Right cardiac atrium (tissue), 5 donors: ENCODE results near the gene ALPK1. TPM values are rescaled to one million over a fixed set of nuclear protein-coding genes. Genes with fewer than 3 reads are reported as not detected.
A peak's percentile ranks its signal among the peaks of the same experiment; 100 is the strongest.
"Not testable (repeated sequence)": the region's sequence is repeated elsewhere in the genome, so short reads cannot be mapped to it uniquely, and the experiment has no call there.

ENCODE experiments used
- ATAC-seq, 2 donors: fragments of 200-7000 bp; cut with Tn5 transposase; one replicate each; pipeline versions ENCODE4 v1.8.0 to v1.9.1; 2020; ENCODE audit warnings: moderate library complexity in 2 of 2, mild to moderate bottlenecking in 1 of 2
- DNase-seq, 3 donors: peaks; one replicate each; pipeline ENCODE4 v3.0.0-alpha.2; 2020
- H3K27ac ChIP-seq: one replicate; pipeline ENCODE4 v1.5.1; 2013; ENCODE audit warnings: mild to moderate bottlenecking, low read length, control low read depth, moderate library complexity
- H3K27me3 ChIP-seq: one replicate; pipeline ENCODE4 v1.6.1; 2013; ENCODE audit not compliant: control insufficient read depth, insufficient read depth
- H3K4me1 ChIP-seq: one replicate; pipeline ENCODE4 v1.6.1; 2013; ENCODE audit warnings: low read length; ENCODE audit not compliant: control insufficient read depth, insufficient read depth
- H3K4me3 ChIP-seq: one replicate; pipeline ENCODE4 v1.5.1; 2013; ENCODE audit warnings: low read length, control low read depth
- H3K9me3 ChIP-seq: one replicate; pipeline ENCODE4 v1.6.1; 2013; ENCODE audit warnings: low read length; ENCODE audit not compliant: control insufficient read depth
- WGBS: extraction: QIAGEN DNeasy Blood & Tissue Kit; methylation state at CpG from one replicate; pipeline ENCODE4 v1.1.7; 2013; 5-methylcytosine and 5-hydroxymethylcytosine counted together
- intact Hi-C, 4 donors: fragments of 100-400 bp; cut with DNase I; formaldehyde crosslinking; loops; one replicate each; pipeline versions ENCODE4 v1.11.0 to v1.14.0; 2022 to 2023
- polyA plus RNA-seq: library from polyadenylated mRNA; stranded (reverse); fragments of 200-250 nt; gene quantifications from one replicate; pipeline ENCODE4 v1.2.3, GENCODE V29; 2013
- total RNA-seq, 4 donors: library from RNA; stranded (reverse); fragmentation: NEBNext Ultra II Directional; extraction: Animal tissue kit (Norgen Biotek cat#: 25700); gene quantifications; one replicate each; pipeline ENCODE4 v1.2.1, GENCODE V29; 2021
- donor health status: healthy with polysubstance abuse.
- donor health status: DM: no; HTN: yes; CAD: no.
- donor health status: DM: no; HTN: no; CAD: no.
- donor health status: DM: no; HTN: yes; CAD: no; lungs with severe emphysema.
- donor health status: DM: yes; HTN: yes; CAD: no.

ALPK1 gene
- total and polyA plus RNA-seq, 5 donors, result 2.6 to 8.9 (median 7.9) TPM

- intact Hi-C loops, result no loop called here
- Histone ChIP-seq H3K9me3 (no peaks in the 10 kb centered on the region), H3K4me3 (no peak overlapping the region), H3K27me3 (no peaks in the 10 kb centered on the region), H3K4me1 (no peaks in the 10 kb centered on the region), H3K27ac (no peak overlapping the region)
- DNase-seq (no peak), ATAC-seq (no peak)
- WGBS, result 94% methylated on average over 8 of the region's 8 CpGs
Observed at GRCh38 chr4:112287258-112287989, 9.7 kb upstream of the ALPK1 start.

DNA sequence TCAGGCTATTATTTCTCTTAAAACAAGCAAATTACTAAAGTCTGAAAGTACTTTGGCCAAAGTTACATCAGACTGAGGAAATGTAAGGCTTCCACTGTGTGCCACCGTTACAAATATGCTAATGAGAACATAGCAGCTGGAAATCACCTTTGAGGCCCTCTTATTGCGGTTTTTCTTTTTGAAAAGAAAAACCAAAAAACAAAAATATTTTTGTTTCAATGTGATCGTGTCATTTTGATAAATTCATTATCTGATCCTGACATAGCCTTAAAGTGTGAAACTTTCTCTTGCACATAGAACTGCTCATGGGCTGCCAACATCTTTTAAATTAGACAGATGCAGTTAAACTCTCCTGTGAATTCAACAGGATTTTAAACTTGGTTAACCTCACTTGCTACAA lies 8.7 kb upstream of the ALPK1 start:
- WGBS, result 76% methylated on average over 3 of the region's 3 CpGs
- no peak overlapping the region for H3K27ac ChIP-seq
- intact Hi-C loops, result no loop called here

DNA sequence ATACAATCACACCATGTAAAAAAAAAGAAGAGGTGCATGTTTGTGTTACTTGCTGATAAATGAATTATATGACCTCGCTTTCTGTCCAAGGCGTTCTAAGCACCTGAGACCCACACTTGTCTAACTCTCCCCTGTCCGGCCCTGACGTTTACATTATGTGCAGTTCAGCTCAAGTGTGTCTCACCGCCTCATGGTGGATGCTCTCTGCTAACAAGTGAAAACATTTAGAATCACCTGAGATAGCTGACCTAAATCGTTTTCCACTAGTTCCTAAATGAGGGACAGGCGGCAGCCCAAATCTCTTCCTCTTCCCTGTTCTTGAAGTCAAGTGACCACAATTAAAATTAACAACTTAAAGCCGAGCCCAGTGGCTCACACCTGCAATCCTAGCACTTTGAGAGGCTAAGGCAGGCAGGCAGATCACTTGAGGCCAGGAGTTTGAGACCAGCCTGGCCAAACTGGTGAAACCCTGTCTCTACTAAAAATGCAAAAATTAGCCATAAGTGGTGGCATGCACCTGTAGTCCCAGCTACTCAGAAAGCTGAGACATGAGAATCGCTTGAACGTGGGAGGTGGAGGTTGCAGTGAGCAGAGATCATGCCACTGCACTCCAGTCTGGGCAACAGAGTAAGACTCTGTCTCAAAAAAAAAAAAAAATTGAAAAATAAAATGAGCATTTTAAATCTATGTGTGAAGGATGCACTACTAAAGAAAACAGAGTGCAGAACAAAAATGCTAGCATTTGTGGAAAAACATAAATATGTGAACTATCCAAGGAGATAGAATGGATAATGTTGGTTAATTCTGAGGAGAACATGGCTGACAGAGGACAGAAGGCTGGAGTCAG lies 7.5 kb upstream of the ALPK1 start:
- Histone ChIP-seq H3K9me3 (no peaks in the 10 kb centered on the region), H3K4me3 (no peak overlapping the region), H3K27ac (no peak overlapping the region), H3K27me3 (no peaks in the 10 kb centered on the region), H3K4me1 (no peaks in the 10 kb centered on the region)
- intact Hi-C loops, result no loop called here
- WGBS, result 83% methylated on average over 10 of the region's 10 CpGs
- no peak for DNase-seq
- no peak for ATAC-seq

More for the DNA sequence above, 8.7 kb upstream of the ALPK1 start:
- Histone ChIP-seq H3K9me3 (no peaks in the 10 kb centered on the region), H3K27me3 (no peaks in the 10 kb centered on the region), H3K4me3 (no peak overlapping the region), H3K4me1 (no peaks in the 10 kb centered on the region)
- ATAC-seq (no peak), DNase-seq (no peak)

GRCh38 chr4:112290341-112290740 lies 6.8 kb upstream of the ALPK1 start:
- intact Hi-C loops, result no loop called here
- H3K27ac ChIP-seq, result no peak overlapping the region
- DNase-seq (no peak), ATAC-seq (no peak)
- H3K27me3 ChIP-seq, result no peaks in the 10 kb centered on the region
- H3K4me3 ChIP-seq, result no peak overlapping the region
- WGBS, result 82% methylated on average over 3 of the region's 3 CpGs
- H3K9me3 ChIP-seq, result no peaks in the 10 kb centered on the region
- H3K4me1 ChIP-seq, result no peaks in the 10 kb centered on the region

DNA sequence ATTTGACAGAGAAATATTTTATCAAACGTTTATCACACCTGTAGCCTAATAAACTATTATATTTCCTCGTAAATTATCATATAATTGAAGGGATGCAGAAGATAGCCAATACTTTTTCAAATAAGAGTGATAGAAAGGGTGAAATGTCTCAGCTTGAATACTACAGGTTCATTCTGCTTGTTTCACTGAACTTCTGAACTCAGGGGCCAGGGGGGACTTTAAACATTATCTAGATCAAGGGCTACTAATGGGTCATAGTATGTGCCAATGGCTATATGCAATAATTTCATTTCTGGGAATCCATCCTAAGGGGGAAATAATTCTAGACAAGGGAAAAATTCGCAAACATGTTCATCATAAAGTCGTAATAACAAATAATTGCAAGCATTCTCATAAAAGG lies 2.6 kb downstream of the ALPK1 start:
- Histone ChIP-seq H3K4me3 (no peak overlapping the region), H3K27ac (no peak overlapping the region), H3K27me3 (no peaks in the 10 kb centered on the region), H3K4me1 (no peaks in the 10 kb centered on the region), H3K9me3 (no peaks in the 10 kb centered on the region)
- intact Hi-C loops, result no loop called here
- 85% methylated on average over 4 of the region's 4 CpGs for WGBS
- ATAC-seq (no peak), DNase-seq (no peak)

DNA sequence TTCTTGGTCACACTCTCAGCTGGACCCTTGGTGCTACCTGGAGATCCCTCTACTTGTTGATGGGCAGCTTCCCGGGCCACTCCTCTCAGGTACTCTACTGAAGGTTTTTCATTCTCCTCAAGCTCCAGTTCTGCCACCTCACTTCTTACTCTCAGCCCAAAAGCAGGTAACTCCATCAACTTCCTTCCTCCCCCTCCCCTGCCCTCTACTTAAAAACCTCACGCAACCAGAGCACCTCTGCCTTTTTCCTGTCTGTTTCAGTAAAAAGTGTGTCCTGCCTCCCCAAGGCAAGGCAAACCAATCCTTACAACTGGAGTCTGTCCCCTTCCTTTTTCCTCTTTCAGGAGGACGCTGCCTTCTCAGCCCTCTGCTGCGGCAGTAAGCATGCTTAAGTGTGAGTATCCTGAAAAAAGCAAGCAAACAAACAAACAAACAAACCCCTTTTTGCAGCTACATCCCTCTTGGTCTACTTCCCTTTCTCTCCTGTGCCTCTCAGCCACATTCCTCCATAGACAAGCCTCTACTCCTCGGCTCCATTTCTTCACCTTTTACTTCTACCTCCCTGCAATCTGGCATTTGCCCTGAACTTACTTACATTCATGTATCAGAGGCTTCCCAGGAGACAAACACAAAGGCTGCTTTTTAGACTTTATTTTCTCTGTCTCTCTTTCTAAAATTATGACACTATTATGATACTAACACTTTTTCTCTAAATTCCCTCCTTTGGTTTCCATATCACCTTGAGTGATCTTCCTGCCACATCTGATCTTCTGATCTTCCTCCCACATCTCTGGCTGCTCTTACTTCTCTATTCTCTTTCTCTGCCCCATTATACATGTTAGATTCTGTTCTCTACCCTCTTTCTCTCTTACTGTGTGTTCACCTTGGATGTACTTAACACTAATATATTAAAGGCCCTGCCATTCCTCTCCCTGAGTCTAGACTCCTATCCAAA lies 5.4 kb downstream of the ALPK1 start:
- Histone ChIP-seq H3K4me3 (no peak overlapping the region), H3K27ac (no peak overlapping the region), H3K4me1 (no peaks in the 10 kb centered on the region), H3K9me3 (no peaks in the 10 kb centered on the region), H3K27me3 (no peaks in the 10 kb centered on the region)
- ATAC-seq, result no peak
- WGBS, result 73% methylated on average over 5 of the region's 5 CpGs
- DNase-seq, result no peak
- intact Hi-C loops, result no loop called here

- DNase-seq, H3K27me3 ChIP-seq, ATAC-seq, H3K4me1 ChIP-seq, intact Hi-C loops, H3K9me3 ChIP-seq, H3K27ac ChIP-seq, H3K4me3 ChIP-seq: not testable (repeated sequence)
- WGBS, result 60% methylated on average over 3 of the region's 3 CpGs
Observed at GRCh38 chr4:112305477-112305876, 8.3 kb downstream of the ALPK1 start.

DNA sequence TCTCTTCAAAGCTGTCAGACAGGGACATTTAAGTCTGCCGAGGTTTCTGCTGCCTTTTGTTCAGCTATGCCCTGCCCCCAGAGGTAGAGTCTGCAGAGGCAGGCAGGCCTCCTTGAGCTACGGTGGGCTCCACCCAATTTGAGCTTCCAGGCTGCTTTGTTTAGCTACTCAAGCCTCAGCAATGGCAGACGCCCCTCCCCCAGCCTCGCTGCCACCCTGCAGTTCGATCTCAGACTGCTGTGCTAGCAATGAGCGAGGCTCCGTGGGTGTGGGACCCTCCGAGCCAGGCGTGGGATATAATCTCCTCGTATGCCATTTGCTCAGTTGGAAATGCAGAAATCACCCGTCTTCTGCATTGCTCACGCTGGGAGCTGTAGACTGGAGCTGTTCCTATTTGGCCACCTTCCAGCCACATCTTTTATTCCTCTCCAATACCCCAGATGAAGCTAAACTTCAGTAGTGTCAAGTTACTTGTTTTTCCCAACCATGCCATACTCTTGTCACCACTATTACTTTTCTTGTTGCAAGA lies 12.2 kb downstream of the ALPK1 start:
- 29% methylated on average over 12 of the region's 12 CpGs for WGBS
- intact Hi-C loops, H3K4me1 ChIP-seq, H3K4me3 ChIP-seq, H3K27me3 ChIP-seq, ATAC-seq, H3K9me3 ChIP-seq, H3K27ac ChIP-seq: not testable (repeated sequence)
- peak in 2 of 3 donors; percentile 45 to 54 for DNase-seq

DNA sequence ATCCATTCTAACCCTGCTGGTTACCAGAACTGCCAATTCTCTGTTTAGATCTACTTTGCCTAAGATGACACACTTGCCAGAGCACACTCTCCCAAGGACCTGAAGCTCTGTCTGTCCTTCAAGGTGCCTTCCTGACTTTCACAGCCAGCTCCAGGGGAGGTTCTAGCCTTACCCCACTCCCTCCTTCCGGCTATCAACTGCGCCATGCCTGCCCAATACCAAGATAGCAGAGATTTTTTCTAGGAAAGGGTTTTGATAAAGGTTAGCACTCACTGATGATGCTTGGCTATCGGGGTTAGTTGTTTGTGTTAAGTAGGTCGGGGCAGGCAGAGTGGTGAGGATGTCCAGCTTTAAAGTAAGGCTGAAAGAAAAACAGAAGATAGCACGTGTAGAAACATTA lies 14.3 kb downstream of the ALPK1 start:
- WGBS, result 68% methylated on average over 5 of the region's 5 CpGs
- no peaks in the 10 kb centered on the region for H3K27me3 ChIP-seq
- H3K4me3 ChIP-seq, result no peak overlapping the region
- no peak for ATAC-seq
- H3K4me1 ChIP-seq, result peaks cover 1% of the 10 kb centered on the region
- no peak overlapping the region for H3K27ac ChIP-seq
- DNase-seq, result no peak
- intact Hi-C loops, result no loop called here
- no peaks in the 10 kb centered on the region for H3K9me3 ChIP-seq

- DNase-seq, result no peak
- 78% methylated on average over 5 of the region's 5 CpGs for WGBS
- H3K27ac ChIP-seq, result no peak overlapping the region
- ATAC-seq, result peak in 1 of 2 donors; percentile 35
- intact Hi-C loops, result no loop called here
- no peaks in the 10 kb centered on the region for H3K9me3 ChIP-seq
- H3K4me3 ChIP-seq, result no peak overlapping the region
- H3K4me1 ChIP-seq, result peaks cover 1% of the 10 kb centered on the region
- no peaks in the 10 kb centered on the region for H3K27me3 ChIP-seq
Observed at GRCh38 chr4:112312610-112313239, 15.6 kb downstream of the ALPK1 start.
